Stimulated activated naive B cell treated with anti-CD40 and anti-IgM and Interleukin-4, amounts not matched to agents 10 μg/mL and 1 μg/mL and 100 μg/mL, for 72 hours (primary cell): ENCODE measurements around the gene NRROS.
"Not testable (repeated sequence)": the region's sequence is repeated elsewhere in the genome, so short reads cannot be mapped to it uniquely, and the experiment has no call there.

Experiments
- ATAC-seq, 2 donors: fragments of 150-1000 bp; cut with Tn5 transposase; replicated peaks; 2 replicates each; pipeline ENCODE4 v1.10.0; 2021; ENCODE audit warnings: moderate library complexity in 1 of 2
- DNase-seq: peaks from one replicate; pipeline ENCODE4 v3.0.0; 2021
- H3K27ac Mint-ChIP-seq: one replicate; pipeline ENCODE4 v1.8.0; 2022; ENCODE audit warnings: mild to moderate bottlenecking, mixed read lengths
- H3K27me3 Mint-ChIP-seq, 2 donors: one replicate each; pipeline ENCODE4 v1.8.0; 2022; ENCODE audit warnings: mixed read lengths in 2 of 2
- H3K36me3 Mint-ChIP-seq, 2 donors: one replicate each; pipeline ENCODE4 v1.8.0; 2022; ENCODE audit warnings: mixed read lengths in 2 of 2, mild to moderate bottlenecking in 1 of 2
- H3K4me1 Mint-ChIP-seq, 2 donors: one replicate each; pipeline ENCODE4 v1.8.0; 2022; ENCODE audit warnings: mixed read lengths in 2 of 2, mild to moderate bottlenecking in 1 of 2
- H3K4me3 Mint-ChIP-seq, 2 donors: one replicate each; pipeline ENCODE4 v1.8.0; 2022; ENCODE audit warnings: mild to moderate bottlenecking in 2 of 2, mixed read lengths in 2 of 2, moderate library complexity in 1 of 2
- H3K9me3 Mint-ChIP-seq, 2 donors: one replicate each; pipeline ENCODE4 v1.8.0; 2022; ENCODE audit warnings: mixed read lengths in 2 of 2, mild to moderate bottlenecking in 1 of 2

The NRROS gene

GRCh38 chr3:196639483-196640296 lies at the start of gene NRROS:
Gene NRROS (plus strand): TSS chr3:196639694. CDS start chr3:196654540, 14,846 bp downstream.
- Mint-ChIP-seq H3K36me3 (peaks cover 38 to 66% of the 10 kb centered on the region in 2 donors), H3K4me1 (peaks cover 55 to 95% of the 10 kb centered on the region in 2 donors), H3K27ac (peak within 1 kb of the TSS; percentile 98), H3K4me3 (peak within 1 kb of the TSS; percentile 93 to 95), H3K9me3 (peaks cover 0 to 4% of the 10 kb centered on the region in 2 donors), H3K27me3 (no peaks in the 10 kb centered on the region)
- peak; percentile 54 to 64 for ATAC-seq
- peak; percentile 79 for DNase-seq

GRCh38 chr3:196590279-196590678 lies 49.2 kb upstream of the NRROS start:
- Mint-ChIP-seq H3K27ac (no peak overlapping the region), H3K27me3 (peaks cover 0 to 3% of the 10 kb centered on the region in 2 donors), H3K4me3 (no peak overlapping the region), H3K36me3 (peaks cover 3 to 15% of the 10 kb centered on the region in 2 donors), H3K4me1 (no peaks in the 10 kb centered on the region), H3K9me3 (no peaks in the 10 kb centered on the region)
- no peak for DNase-seq
- no peak for ATAC-seq

GRCh38 chr3:196596355-196596754 lies 43.1 kb upstream of the NRROS start:
- ATAC-seq, result no peak
- H3K4me1 Mint-ChIP-seq, result peaks cover 5 to 7% of the 10 kb centered on the region in 2 donors
- H3K9me3 Mint-ChIP-seq, result no peaks in the 10 kb centered on the region
- DNase-seq, result no peak
- H3K36me3 Mint-ChIP-seq, result no peaks in the 10 kb centered on the region
- no peak overlapping the region for H3K4me3 Mint-ChIP-seq
- peaks cover 16 to 20% of the 10 kb centered on the region in 2 donors for H3K27me3 Mint-ChIP-seq
- H3K27ac Mint-ChIP-seq, result no peak overlapping the region

- ATAC-seq (peak in 1 of 2 donors; percentile 38), DNase-seq (peak; percentile 18)
- H3K9me3 Mint-ChIP-seq, H3K4me1 Mint-ChIP-seq, H3K27ac Mint-ChIP-seq, H3K36me3 Mint-ChIP-seq: not testable (repeated sequence)
- peaks cover 16 to 21% of the 10 kb centered on the region in 2 donors for H3K27me3 Mint-ChIP-seq
- peak overlapping the region; percentile 73 to 77 for H3K4me3 Mint-ChIP-seq
Measured at GRCh38 chr3:196597971-196598733, 41.3 kb upstream of the NRROS start.

- Mint-ChIP-seq H3K27me3 (peaks cover 12 to 21% of the 10 kb centered on the region in 2 donors), H3K4me1 (peaks cover 11 to 13% of the 10 kb centered on the region in 2 donors), H3K4me3 (no peak overlapping the region), H3K36me3 (no peaks in the 10 kb centered on the region), H3K9me3 (no peaks in the 10 kb centered on the region), H3K27ac (no peak overlapping the region)
- no peak for ATAC-seq
- DNase-seq, result no peak
Measured at GRCh38 chr3:196599734-196600128, 39.8 kb upstream of the NRROS start.

GRCh38 chr3:196600359-196600758 lies 39.1 kb upstream of the NRROS start:
- Mint-ChIP-seq H3K36me3 (no peaks in the 10 kb centered on the region), H3K27ac (no peak overlapping the region), H3K27me3 (peaks cover 12 to 21% of the 10 kb centered on the region in 2 donors), H3K4me1 (peaks cover 11 to 13% of the 10 kb centered on the region in 2 donors), H3K9me3 (no peaks in the 10 kb centered on the region), H3K4me3 (no peak overlapping the region)
- DNase-seq (no peak), ATAC-seq (no peak)

- H3K9me3 Mint-ChIP-seq, result no peaks in the 10 kb centered on the region
- ATAC-seq, result no peak
- H3K4me1 Mint-ChIP-seq, result peaks cover 11 to 13% of the 10 kb centered on the region in 2 donors
- H3K27me3 Mint-ChIP-seq, result peaks cover 7 to 13% of the 10 kb centered on the region in 2 donors
- DNase-seq, result no peak
- no peaks in the 10 kb centered on the region for H3K36me3 Mint-ChIP-seq
- no peak overlapping the region for H3K4me3 Mint-ChIP-seq
- no peak overlapping the region for H3K27ac Mint-ChIP-seq
Measured at GRCh38 chr3:196602673-196603072, 36.8 kb upstream of the NRROS start.

GRCh38 chr3:196603683-196604082 lies 35.8 kb upstream of the NRROS start:
- Mint-ChIP-seq H3K27me3 (peaks cover 0 to 5% of the 10 kb centered on the region in 2 donors), H3K27ac (no peak overlapping the region), H3K36me3 (no peaks in the 10 kb centered on the region), H3K4me3 (no peak overlapping the region), H3K9me3 (no peaks in the 10 kb centered on the region), H3K4me1 (peaks cover 6% of the 10 kb centered on the region in 2 donors)
- no peak for DNase-seq
- no peak for ATAC-seq

GRCh38 chr3:196604548-196604947 lies 34.9 kb upstream of the NRROS start:
- H3K36me3 Mint-ChIP-seq, result no peaks in the 10 kb centered on the region
- DNase-seq (no peak), ATAC-seq (peak in 1 of 2 donors; percentile 48)
- H3K27ac Mint-ChIP-seq, result peak overlapping the region; percentile 25
- peaks cover 0 to 5% of the 10 kb centered on the region in 2 donors for H3K27me3 Mint-ChIP-seq
- peaks cover 11 to 13% of the 10 kb centered on the region in 2 donors for H3K4me1 Mint-ChIP-seq
- peak overlapping the region in 1 of 2 donors; percentile 23 for H3K4me3 Mint-ChIP-seq
- no peaks in the 10 kb centered on the region for H3K9me3 Mint-ChIP-seq

- Mint-ChIP-seq H3K4me3 (no peak overlapping the region), H3K4me1 (peaks cover 15 to 31% of the 10 kb centered on the region in 2 donors), H3K27ac (no peak overlapping the region), H3K9me3 (no peaks in the 10 kb centered on the region), H3K27me3 (no peaks in the 10 kb centered on the region), H3K36me3 (no peaks in the 10 kb centered on the region)
- no peak for DNase-seq
- no peak for ATAC-seq
Measured at GRCh38 chr3:196608693-196609092, 30.8 kb upstream of the NRROS start.

- peak; percentile 97 to 98 for ATAC-seq
- Mint-ChIP-seq H3K4me3 (peak overlapping the region; percentile 67 to 71), H3K27me3 (no peaks in the 10 kb centered on the region), H3K9me3 (no peaks in the 10 kb centered on the region), H3K4me1 (peaks cover 15 to 27% of the 10 kb centered on the region in 2 donors), H3K36me3 (no peaks in the 10 kb centered on the region), H3K27ac (peak overlapping the region; percentile 92)
- DNase-seq, result peak; percentile 83
Measured at GRCh38 chr3:196609343-196609775, 30.1 kb upstream of the NRROS start.

GRCh38 chr3:196609805-196610515 lies 29.5 kb upstream of the NRROS start:
- no peaks in the 10 kb centered on the region for H3K9me3 Mint-ChIP-seq
- DNase-seq, result no peak

GRCh38 chr3:196611761-196612483 lies 27.6 kb upstream of the NRROS start:
- Mint-ChIP-seq H3K36me3 (no peaks in the 10 kb centered on the region), H3K4me1 (peaks cover 11 to 27% of the 10 kb centered on the region in 2 donors), H3K27ac (no peak overlapping the region), H3K27me3 (no peaks in the 10 kb centered on the region), H3K9me3 (no peaks in the 10 kb centered on the region), H3K4me3 (no peak overlapping the region)
- ATAC-seq (no peak), DNase-seq (no peak)

More at GRCh38 chr3:196609805-196610515, 29.5 kb upstream of the NRROS start:
- no peaks in the 10 kb centered on the region for H3K36me3 Mint-ChIP-seq
- ATAC-seq, result peak; percentile 31 to 43
- H3K27me3 Mint-ChIP-seq, result no peaks in the 10 kb centered on the region
- peak overlapping the region; percentile 92 for H3K27ac Mint-ChIP-seq
- H3K4me3 Mint-ChIP-seq, result peak overlapping the region; percentile 67 to 71
- peaks cover 11 to 27% of the 10 kb centered on the region in 2 donors for H3K4me1 Mint-ChIP-seq
